H9 (cell line): ENCODE results near the gene TRIM59. TPM values are rescaled to one million over a fixed set of nuclear protein-coding genes. Genes with fewer than 3 reads are reported as not detected.

Experiments used
- DNase-seq: peaks from one replicate; pipeline ENCODE4 v3.0.0-alpha.2; 2017
- H2AFZ ChIP-seq: one replicate; pipeline ENCODE4 v1.6.1; 2013; ENCODE audit warnings: mild to moderate bottlenecking, low read length, control low read depth, moderate library complexity
- H2AK5ac ChIP-seq: 2 replicates; pipeline ENCODE4 v1.6.1; 2013; ENCODE audit warnings: low read length, control low read depth, mixed read lengths; ENCODE audit not compliant: insufficient read length
- H2BK120ac ChIP-seq: one replicate; pipeline ENCODE4 v1.6.1; 2013; ENCODE audit warnings: low read depth, mild to moderate bottlenecking, low read length, control low read depth, inconsistent platforms; ENCODE audit not compliant: poor library complexity, severe bottlenecking
- H2BK12ac ChIP-seq: 2 replicates; pipeline ENCODE4 v1.6.1; 2013; ENCODE audit warnings: low read length, control low read depth, mixed read lengths, low read depth; ENCODE audit not compliant: insufficient read length
- H2BK15ac ChIP-seq: 2 replicates; pipeline ENCODE4 v1.6.1; 2013; ENCODE audit warnings: low read depth, low read length, control low read depth
- H2BK20ac ChIP-seq: one replicate; pipeline ENCODE4 v1.6.1; 2013; ENCODE audit warnings: low read depth, mild to moderate bottlenecking, low read length, control low read depth, inconsistent platforms; ENCODE audit not compliant: poor library complexity, severe bottlenecking
- H2BK5ac ChIP-seq: 2 replicates; pipeline ENCODE4 v1.6.1; 2013; ENCODE audit warnings: low read length, control low read depth, mixed read lengths; ENCODE audit not compliant: insufficient read length
- H3K14ac ChIP-seq: 2 replicates; pipeline ENCODE4 v1.6.1; 2013; ENCODE audit warnings: low read length, control low read depth; ENCODE audit not compliant: insufficient read depth
- H3K18ac ChIP-seq: 2 replicates; pipeline ENCODE4 v1.6.1; 2013; ENCODE audit warnings: low read depth, mild to moderate bottlenecking, mixed read lengths, low read length, control low read depth; ENCODE audit not compliant: insufficient read length
- H3K23ac ChIP-seq: 2 replicates; pipeline ENCODE4 v1.6.1; 2013; ENCODE audit warnings: low read length, control low read depth, mixed read lengths, low read depth; ENCODE audit not compliant: insufficient read length
- H3K23me2 ChIP-seq: 2 replicates; pipeline ENCODE4 v1.6.1; 2013; ENCODE audit warnings: low read depth, mild to moderate bottlenecking, mixed read lengths, low read length, control low read depth; ENCODE audit not compliant: insufficient read length, poor library complexity, severe bottlenecking
- H3K27ac ChIP-seq: 2 replicates; pipeline ENCODE4 v1.5.1; 2013; ENCODE audit warnings: low read length, control low read depth, mixed read lengths, low read depth; ENCODE audit not compliant: insufficient read length
- H3K27me3 ChIP-seq: 2 replicates; pipeline ENCODE4 v1.6.1; 2013; ENCODE audit warnings: low read length, control low read depth, inconsistent platforms; ENCODE audit not compliant: insufficient read depth
- H3K4ac ChIP-seq: 2 replicates; pipeline ENCODE4 v1.6.1; 2013; ENCODE audit warnings: low read depth, mild to moderate bottlenecking, control low read depth, inconsistent platforms, low read length, moderate library complexity
- H3K4me1 ChIP-seq: 2 replicates; pipeline ENCODE4 v1.6.1; 2013; ENCODE audit warnings: low read length, control low read depth, inconsistent platforms; ENCODE audit not compliant: insufficient read depth
- H3K4me2 ChIP-seq: 2 replicates; pipeline ENCODE4 v1.6.1; 2013; ENCODE audit warnings: low read length, control low read depth, mixed read lengths; ENCODE audit not compliant: insufficient read length, insufficient read depth
- H3K56ac ChIP-seq: 2 replicates; pipeline ENCODE4 v1.6.1; 2013; ENCODE audit warnings: low read depth, mild to moderate bottlenecking, mixed read lengths, low read length, control low read depth; ENCODE audit not compliant: insufficient read length
- H3K79me1 ChIP-seq: 2 replicates; pipeline ENCODE4 v1.6.1; 2013; ENCODE audit warnings: low read depth, mild to moderate bottlenecking, moderate library complexity, low read length, control low read depth, inconsistent platforms; ENCODE audit not compliant: insufficient read depth, poor library complexity, severe bottlenecking
- H3K79me2 ChIP-seq: 2 replicates; pipeline ENCODE4 v1.6.1; 2013; ENCODE audit warnings: low read length, control low read depth, inconsistent platforms; ENCODE audit not compliant: insufficient read depth
- H3K9ac ChIP-seq: 2 replicates; pipeline ENCODE4 v1.6.1; 2013; ENCODE audit warnings: low read length, control low read depth, mixed read lengths; ENCODE audit not compliant: insufficient read length; ENCODE audit errors: extremely low read depth
- H3K9me3 ChIP-seq: one replicate; pipeline ENCODE4 v1.6.1; 2013; ENCODE audit warnings: low read depth, low read length, inconsistent platforms; ENCODE audit not compliant: control insufficient read depth
- H3T11ph ChIP-seq: one replicate; pipeline ENCODE4 v1.6.1; 2013; ENCODE audit warnings: mild to moderate bottlenecking, low read length, control low read depth, inconsistent platforms
- H4K20me1 ChIP-seq: one replicate; pipeline ENCODE4 v1.6.1; 2013; ENCODE audit not compliant: control insufficient read depth, insufficient read length, insufficient read depth
- H4K5ac ChIP-seq: 2 replicates; pipeline ENCODE4 v1.6.1; 2013; ENCODE audit warnings: low read depth, mild to moderate bottlenecking, mixed read lengths, low read length, control low read depth; ENCODE audit not compliant: insufficient read length
- H4K8ac ChIP-seq: replicated peaks from 2 replicates; pipeline ENCODE4 v1.6.1; 2013; ENCODE audit warnings: low read length, control low read depth, mixed read lengths, low read depth; ENCODE audit not compliant: insufficient read length
- H4K91ac ChIP-seq: 2 replicates; pipeline ENCODE4 v1.6.1; 2013; ENCODE audit warnings: low read depth, mild to moderate bottlenecking, moderate library complexity, mixed read lengths, low read length, control low read depth; ENCODE audit not compliant: insufficient read length
- H3K27ac Mint-ChIP-seq, 3 experiments: 2 replicates in 2 of 3; 3 replicates in 1 of 3; pipeline ENCODE4 v1.8.0; 2020 to 2021; ENCODE audit warnings: mixed read lengths in 3 of 3, mild to moderate bottlenecking in 1 of 3, moderate library complexity in 1 of 3
- H3K27me3 Mint-ChIP-seq: 2 replicates; pipeline ENCODE4 v1.8.0; 2021; ENCODE audit warnings: low read depth, mild to moderate bottlenecking, moderate library complexity, mixed read lengths
- H3K36me3 Mint-ChIP-seq, 3 experiments: 2 replicates in 2 of 3; 3 replicates in 1 of 3; pipeline ENCODE4 v1.8.0; 2020 to 2021; ENCODE audit warnings: low read depth in 3 of 3, mixed read lengths in 3 of 3; ENCODE audit not compliant: insufficient read depth in 1 of 3
- H3K4me1 Mint-ChIP-seq, 2 experiments: 2 replicates each; pipeline ENCODE4 v1.8.0; 2020; ENCODE audit warnings: mixed read lengths in 2 of 2
- H3K4me3 Mint-ChIP-seq, 2 experiments: 2 replicates in 1 of 2; 3 replicates in 1 of 2; pipeline ENCODE4 v1.8.0; 2020 to 2021; ENCODE audit warnings: mild to moderate bottlenecking in 2 of 2, mixed read lengths in 2 of 2, moderate library complexity in 1 of 2
- H3K9me3 Mint-ChIP-seq, 2 experiments: 2 replicates in 1 of 2; 3 replicates in 1 of 2; pipeline ENCODE4 v1.8.0; 2020; ENCODE audit warnings: mild to moderate bottlenecking in 2 of 2, mixed read lengths in 2 of 2, moderate library complexity in 1 of 2
- WGBS: extraction: QIAGEN DNeasy Blood & Tissue Kit; methylation state at CpG from one replicate; pipeline ENCODE4 v1.1.7; 2013; ENCODE audit warnings: missing lambda C conversion rate, low lambda C conversion rate, mixed read lengths; ENCODE audit not compliant: insufficient read length; ENCODE audit errors: extremely low coverage; 5-methylcytosine and 5-hydroxymethylcytosine counted together
- total RNA-seq: library from RNA; stranded (reverse); gene quantifications from 2 replicates; pipeline ENCODE4 v1.2.1, GENCODE V29; 2021
- TF ChIP-seq, protein P1 (sequence below): fragments of 200-600 bp; sonication (generic); conservative IDR thresholded peaks from 3 replicates; pipeline ENCODE4 v1.8.0; 2021; ENCODE audit warnings: antibody characterized with exemption, mild to moderate bottlenecking

Gene TRIM59
- total RNA-seq, 1 experiment from 2014 or later: 47.6 TPM

DNA sequence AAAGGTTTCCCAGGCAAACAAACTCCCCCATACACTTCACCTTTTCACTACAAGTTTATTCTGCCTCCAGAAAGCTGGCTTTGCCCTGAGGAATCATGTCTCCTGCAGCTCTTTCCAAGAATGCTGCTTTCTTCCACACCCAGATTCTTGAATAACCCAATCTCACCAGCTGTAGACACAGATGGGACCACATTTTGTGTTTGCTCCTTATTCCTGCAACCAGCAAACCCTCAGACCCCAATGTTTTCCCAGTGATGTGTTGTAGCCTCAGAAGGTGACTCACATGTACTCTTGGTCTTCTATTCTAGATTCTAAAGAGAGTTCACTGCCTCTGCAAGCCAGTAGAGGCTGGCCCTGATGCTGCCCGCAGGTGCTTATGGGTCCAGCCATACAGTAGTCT lies 23.6 kb upstream of the TRIM59 start:
- TF ChIP-seq, protein P1, sequence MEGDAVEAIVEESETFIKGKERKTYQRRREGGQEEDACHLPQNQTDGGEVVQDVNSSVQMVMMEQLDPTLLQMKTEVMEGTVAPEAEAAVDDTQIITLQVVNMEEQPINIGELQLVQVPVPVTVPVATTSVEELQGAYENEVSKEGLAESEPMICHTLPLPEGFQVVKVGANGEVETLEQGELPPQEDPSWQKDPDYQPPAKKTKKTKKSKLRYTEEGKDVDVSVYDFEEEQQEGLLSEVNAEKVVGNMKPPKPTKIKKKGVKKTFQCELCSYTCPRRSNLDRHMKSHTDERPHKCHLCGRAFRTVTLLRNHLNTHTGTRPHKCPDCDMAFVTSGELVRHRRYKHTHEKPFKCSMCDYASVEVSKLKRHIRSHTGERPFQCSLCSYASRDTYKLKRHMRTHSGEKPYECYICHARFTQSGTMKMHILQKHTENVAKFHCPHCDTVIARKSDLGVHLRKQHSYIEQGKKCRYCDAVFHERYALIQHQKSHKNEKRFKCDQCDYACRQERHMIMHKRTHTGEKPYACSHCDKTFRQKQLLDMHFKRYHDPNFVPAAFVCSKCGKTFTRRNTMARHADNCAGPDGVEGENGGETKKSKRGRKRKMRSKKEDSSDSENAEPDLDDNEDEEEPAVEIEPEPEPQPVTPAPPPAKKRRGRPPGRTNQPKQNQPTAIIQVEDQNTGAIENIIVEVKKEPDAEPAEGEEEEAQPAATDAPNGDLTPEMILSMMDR: no peak

More for the DNA sequence above, 23.6 kb upstream of the TRIM59 start:
- Mint-ChIP-seq H3K27ac (no peak overlapping the region), H3K4me1 (no peaks in the 10 kb centered on the region), H3K36me3 (peaks cover 7 to 17% (median 14%) of the 10 kb centered on the region in 3 experiments), H3K4me3 (no peak overlapping the region), H3K9me3 (peaks cover 16 to 24% of the 10 kb centered on the region in 2 experiments), H3K27me3 (peaks cover 12% of the 10 kb centered on the region)
- H3K79me1 ChIP-seq: no peaks in the 10 kb centered on the region
- no peaks in the 10 kb centered on the region for H3K23me2 ChIP-seq
- no peak overlapping the region for H2BK5ac ChIP-seq
- H3K27ac ChIP-seq: no peak overlapping the region
- H3K18ac ChIP-seq: no peak overlapping the region
- no peak overlapping the region for H3K14ac ChIP-seq
- H2AFZ ChIP-seq: no peak overlapping the region
- H3K9ac ChIP-seq: no peak overlapping the region
- H3K27me3 ChIP-seq: no peaks in the 10 kb centered on the region
- no peak overlapping the region for H2AK5ac ChIP-seq
- H3T11ph ChIP-seq: no peak overlapping the region
- no peak overlapping the region for H3K23ac ChIP-seq
- H2BK20ac ChIP-seq: no peak overlapping the region
- H3K4me1 ChIP-seq: no peaks in the 10 kb centered on the region
- no peak overlapping the region for H4K8ac ChIP-seq
- no CpG with 5 or more reads among the region's 1 CpG for whole genome bisulfite sequencing
- no peak overlapping the region for H4K5ac ChIP-seq
- H4K20me1 ChIP-seq: no peaks in the 10 kb centered on the region
- peaks cover 7% of the 10 kb centered on the region for H3K9me3 ChIP-seq
- no peak overlapping the region for H2BK120ac ChIP-seq
- H3K4ac ChIP-seq: no peak overlapping the region
- no peak overlapping the region for H2BK12ac ChIP-seq
- DNase-seq: no peak
- no peaks in the 10 kb centered on the region for H3K79me2 ChIP-seq
- no peak overlapping the region for H3K56ac ChIP-seq
- H4K91ac ChIP-seq: no peak overlapping the region
- no peak overlapping the region for H2BK15ac ChIP-seq
- H3K4me2 ChIP-seq: no peak overlapping the region
